ENCODE data around the gene SP3.
A peak's percentile ranks its signal among the peaks of the same experiment; 100 is the strongest.

Gene SP3

GRCh38 chr2:173978447-173978846, 13.3 kb upstream of the SP3 start:
- no peak for DNase-seq
- in situ Hi-C loops (cut with MboI; ENCODE audit: low pct_unique_long_range_greater_than_20kb, low sequenced_read_pairs), result no loop called here

GRCh38 chr2:173972636-173973035, 7.5 kb upstream of the SP3 start:
- no peak for DNase-seq
- in situ Hi-C loops (cut with MboI; ENCODE audit: low pct_unique_long_range_greater_than_20kb, low sequenced_read_pairs), result no loop called here

- no peak for DNase-seq
- in situ Hi-C loops (cut with MboI; ENCODE audit: low pct_unique_long_range_greater_than_20kb, low sequenced_read_pairs), result no loop called here
Observed at GRCh38 chr2:173972165-173972564, 7.0 kb upstream of the SP3 start.

GRCh38 chr2:173970516-173970924, 5.3 kb upstream of the SP3 start:
- in situ Hi-C loops (cut with MboI; ENCODE audit: low pct_unique_long_range_greater_than_20kb, low sequenced_read_pairs), result no loop called here
- no peak for DNase-seq

- no peak for DNase-seq
- in situ Hi-C loops (cut with MboI; ENCODE audit: low pct_unique_long_range_greater_than_20kb, low sequenced_read_pairs), result no loop called here
Observed at GRCh38 chr2:173969886-173970285, 4.7 kb upstream of the SP3 start.

GRCh38 chr2:173968551-173968950, 3.4 kb upstream of the SP3 start:
- in situ Hi-C loops (cut with MboI; ENCODE audit: low pct_unique_long_range_greater_than_20kb, low sequenced_read_pairs), result no loop called here
- DNase-seq, result no peak

- in situ Hi-C loops (cut with MboI; ENCODE audit: low pct_unique_long_range_greater_than_20kb, low sequenced_read_pairs), result no loop called here
- DNase-seq, result no peak
Observed at GRCh38 chr2:173966274-173967098, 1.3 kb upstream of the SP3 start.

- DNase-seq, result peak; percentile 72
- in situ Hi-C loops (cut with MboI; ENCODE audit: low pct_unique_long_range_greater_than_20kb, low sequenced_read_pairs), result no loop called here
Observed at GRCh38 chr2:173964565-173965371, 405 bp downstream of the SP3 start.

GRCh38 chr2:173963817-173964564, 1.2 kb downstream of the SP3 start:
- DNase-seq, result peak; percentile 92
- in situ Hi-C loops (cut with MboI; ENCODE audit: low pct_unique_long_range_greater_than_20kb, low sequenced_read_pairs), result no loop called here

GRCh38 chr2:173963323-173963816, 1.8 kb downstream of the SP3 start:
- in situ Hi-C loops (cut with MboI; ENCODE audit: low pct_unique_long_range_greater_than_20kb, low sequenced_read_pairs), result no loop called here
- peak; percentile 70 for DNase-seq

GRCh38 chr2:173962583-173963110, 2.5 kb downstream of the SP3 start:
- DNase-seq, result peak; percentile 35
- in situ Hi-C loops (cut with MboI; ENCODE audit: low pct_unique_long_range_greater_than_20kb, low sequenced_read_pairs), result no loop called here

- in situ Hi-C loops (cut with MboI; ENCODE audit: low pct_unique_long_range_greater_than_20kb, low sequenced_read_pairs), result no loop called here
- peak; percentile 46 for DNase-seq
Observed at GRCh38 chr2:173962031-173962430, 3.1 kb downstream of the SP3 start.

- no peak for DNase-seq
- in situ Hi-C loops (cut with MboI; ENCODE audit: low pct_unique_long_range_greater_than_20kb, low sequenced_read_pairs), result no loop called here
Observed at GRCh38 chr2:173961346-173961705, 3.8 kb downstream of the SP3 start.

- in situ Hi-C loops (cut with MboI; ENCODE audit: low pct_unique_long_range_greater_than_20kb, low sequenced_read_pairs), result no loop called here
- DNase-seq, result no peak
Observed at GRCh38 chr2:173959909-173960308, 5.3 kb downstream of the SP3 start.

GRCh38 chr2:173959358-173959884, 5.8 kb downstream of the SP3 start:
- DNase-seq, result no peak
- in situ Hi-C loops (cut with MboI; ENCODE audit: low pct_unique_long_range_greater_than_20kb, low sequenced_read_pairs), result no loop called here

- in situ Hi-C loops (cut with MboI; ENCODE audit: low pct_unique_long_range_greater_than_20kb, low sequenced_read_pairs), result no loop called here
- DNase-seq, result no peak
Observed at GRCh38 chr2:173958198-173958846, 6.9 kb downstream of the SP3 start.

GRCh38 chr2:173957517-173957916, 7.7 kb downstream of the SP3 start:
- in situ Hi-C loops (cut with MboI; ENCODE audit: low pct_unique_long_range_greater_than_20kb, low sequenced_read_pairs), result no loop called here
- no peak for DNase-seq

GRCh38 chr2:173956454-173956853, 8.7 kb downstream of the SP3 start:
- no peak for DNase-seq
- in situ Hi-C loops (cut with MboI; ENCODE audit: low pct_unique_long_range_greater_than_20kb, low sequenced_read_pairs), result no loop called here

GRCh38 chr2:173955867-173956266, 9.3 kb downstream of the SP3 start:
- in situ Hi-C loops (cut with MboI; ENCODE audit: low pct_unique_long_range_greater_than_20kb, low sequenced_read_pairs), result no loop called here
- DNase-seq, result no peak
